GM10248 (cell line): ENCODE results near the gene PIF1.

Experiments used
- CTCF ChIA-PET: fragments of 300-600 bp; sonication (Branson Sonifier 250); formaldehyde crosslinking; extraction: SDS; loops from one replicate; lab custom pipeline; 2021; ENCODE audit warnings: antibody characterized with exemption; lab: Yijun Ruan, JAX
- POLR2A ChIA-PET: fragments of 350-650 bp; sonication (Branson Sonifier 250); formaldehyde crosslinking; extraction: SDS; loops from one replicate; lab custom pipeline; 2020; ENCODE audit warnings: antibody characterized with exemption; lab: Yijun Ruan, JAX
- DNase-seq: peaks from one replicate; pipeline ENCODE4 v3.0.0; 2012; ENCODE audit errors: extremely low spot score
- TF ChIP-seq, protein P1 (sequence below): IDR thresholded peaks from 2 replicates; pipeline ENCODE4 v1.5.1; 2012; ENCODE audit warnings: mild to moderate bottlenecking, low read depth; ENCODE audit errors: extremely low read depth, missing control alignments, control extremely low read depth

Gene PIF1

DNA sequence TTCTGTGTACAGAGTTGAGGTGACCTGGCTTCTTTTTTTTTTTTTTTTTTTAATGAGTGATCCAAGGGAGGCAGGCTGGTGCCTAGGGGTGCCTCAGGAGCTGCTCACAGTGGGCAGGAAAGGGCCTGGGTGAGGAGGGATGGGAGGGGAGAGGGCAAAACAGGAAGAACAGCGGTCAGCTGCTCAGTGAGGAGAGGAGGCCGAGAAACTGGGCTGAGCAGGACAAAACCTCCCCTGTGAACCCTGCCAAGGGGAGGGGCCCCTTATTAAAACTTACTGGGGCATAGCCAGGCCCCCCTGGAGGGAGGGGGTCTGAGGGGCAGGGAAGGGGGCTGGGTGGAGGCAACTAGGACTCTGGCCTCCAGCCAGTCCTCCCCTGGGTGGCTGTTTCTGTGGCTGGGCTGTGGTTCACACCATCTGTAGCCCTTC, 19.8 kb upstream of the PIF1 start:
- TF ChIP-seq, protein P1, sequence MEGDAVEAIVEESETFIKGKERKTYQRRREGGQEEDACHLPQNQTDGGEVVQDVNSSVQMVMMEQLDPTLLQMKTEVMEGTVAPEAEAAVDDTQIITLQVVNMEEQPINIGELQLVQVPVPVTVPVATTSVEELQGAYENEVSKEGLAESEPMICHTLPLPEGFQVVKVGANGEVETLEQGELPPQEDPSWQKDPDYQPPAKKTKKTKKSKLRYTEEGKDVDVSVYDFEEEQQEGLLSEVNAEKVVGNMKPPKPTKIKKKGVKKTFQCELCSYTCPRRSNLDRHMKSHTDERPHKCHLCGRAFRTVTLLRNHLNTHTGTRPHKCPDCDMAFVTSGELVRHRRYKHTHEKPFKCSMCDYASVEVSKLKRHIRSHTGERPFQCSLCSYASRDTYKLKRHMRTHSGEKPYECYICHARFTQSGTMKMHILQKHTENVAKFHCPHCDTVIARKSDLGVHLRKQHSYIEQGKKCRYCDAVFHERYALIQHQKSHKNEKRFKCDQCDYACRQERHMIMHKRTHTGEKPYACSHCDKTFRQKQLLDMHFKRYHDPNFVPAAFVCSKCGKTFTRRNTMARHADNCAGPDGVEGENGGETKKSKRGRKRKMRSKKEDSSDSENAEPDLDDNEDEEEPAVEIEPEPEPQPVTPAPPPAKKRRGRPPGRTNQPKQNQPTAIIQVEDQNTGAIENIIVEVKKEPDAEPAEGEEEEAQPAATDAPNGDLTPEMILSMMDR, result no peak
- no peak for DNase-seq
- POLR2A ChIA-PET, result interaction anchor here (0.6 to 3.2 kb wide), 6 partner anchors 23 to 84 kb away, joined by 3 to 24 read pairs (median 3); no protein-coding TSS in a partner anchor
- CTCF ChIA-PET, result interaction anchor here (1.5 to 6.0 kb wide), 5 partner anchors 10 to 61 kb away, joined by 5 to 32 read pairs (median 6); no protein-coding TSS in a partner anchor

DNA sequence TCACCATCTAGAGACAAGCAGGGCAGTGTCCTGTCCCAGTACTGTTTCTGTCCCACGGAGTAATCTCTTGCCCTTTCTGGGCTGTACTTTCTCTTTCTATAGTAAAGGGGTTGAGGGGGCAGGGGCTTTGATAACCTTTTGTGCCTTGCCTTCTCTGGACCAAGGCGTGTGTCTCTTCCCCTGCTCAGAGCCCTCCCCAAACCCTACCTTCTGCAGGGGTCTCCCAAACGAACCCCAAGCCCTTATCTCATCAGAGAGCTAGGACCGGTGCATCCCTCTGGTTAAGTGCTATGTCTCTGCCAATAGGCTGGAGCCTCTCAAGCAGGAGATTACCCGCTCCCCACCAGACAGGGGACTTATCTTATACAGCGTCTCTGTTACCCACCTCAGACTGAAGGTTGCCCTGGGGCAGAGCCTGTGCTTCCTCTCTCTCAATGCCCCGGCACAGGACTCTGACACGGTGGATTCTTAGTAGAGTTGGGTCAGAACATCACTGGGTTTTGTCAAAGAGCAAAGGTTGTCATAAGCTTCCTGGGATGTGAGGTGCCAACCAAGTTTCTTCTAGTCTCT, 19.2 kb upstream of the PIF1 start:
- ChIA-PET POLR2A (interaction anchor here (0.7 to 3.2 kb wide), 4 partner anchors 20 to 49 kb away, joined by 3 to 24 read pairs (median 3); no protein-coding TSS in a partner anchor), CTCF (interaction anchor here (0.9 to 6.0 kb wide), 7 partner anchors 9 to 62 kb away, joined by 3 to 32 read pairs (median 6); no protein-coding TSS in a partner anchor)
- no peak for DNase-seq
- TF ChIP-seq, protein P1, result no peak

DNA sequence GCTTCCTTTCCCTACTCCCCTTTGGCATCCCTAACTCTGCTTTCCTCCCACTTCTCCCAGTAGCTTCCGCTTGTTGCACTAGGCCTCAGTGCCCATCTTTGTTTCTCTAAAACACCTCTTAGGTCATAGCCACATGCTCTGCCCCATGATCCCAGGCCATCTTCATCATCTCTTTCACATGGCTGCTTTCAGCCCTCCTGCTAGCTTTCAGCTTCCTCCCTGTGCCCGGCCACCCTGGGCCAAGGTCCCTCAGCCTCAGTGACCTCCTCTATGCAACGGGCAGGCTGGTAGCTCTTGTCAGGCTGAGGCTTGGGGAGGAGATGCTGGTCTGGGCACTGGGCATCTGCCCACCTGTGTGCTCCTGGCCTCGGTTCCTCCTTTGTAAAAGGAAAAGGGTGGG, 18.5 kb upstream of the PIF1 start:
- ChIA-PET CTCF (interaction anchor here (0.9 to 6.0 kb wide), 7 partner anchors 8 to 63 kb away, joined by 3 to 32 read pairs (median 4); no protein-coding TSS in a partner anchor), POLR2A (interaction anchor here (0.7 to 3.2 kb wide), 4 partner anchors 19 to 243 kb away, joined by 3 to 24 read pairs (median 7); no protein-coding TSS in a partner anchor)
- TF ChIP-seq, protein P1, result no peak
- no peak for DNase-seq

DNA sequence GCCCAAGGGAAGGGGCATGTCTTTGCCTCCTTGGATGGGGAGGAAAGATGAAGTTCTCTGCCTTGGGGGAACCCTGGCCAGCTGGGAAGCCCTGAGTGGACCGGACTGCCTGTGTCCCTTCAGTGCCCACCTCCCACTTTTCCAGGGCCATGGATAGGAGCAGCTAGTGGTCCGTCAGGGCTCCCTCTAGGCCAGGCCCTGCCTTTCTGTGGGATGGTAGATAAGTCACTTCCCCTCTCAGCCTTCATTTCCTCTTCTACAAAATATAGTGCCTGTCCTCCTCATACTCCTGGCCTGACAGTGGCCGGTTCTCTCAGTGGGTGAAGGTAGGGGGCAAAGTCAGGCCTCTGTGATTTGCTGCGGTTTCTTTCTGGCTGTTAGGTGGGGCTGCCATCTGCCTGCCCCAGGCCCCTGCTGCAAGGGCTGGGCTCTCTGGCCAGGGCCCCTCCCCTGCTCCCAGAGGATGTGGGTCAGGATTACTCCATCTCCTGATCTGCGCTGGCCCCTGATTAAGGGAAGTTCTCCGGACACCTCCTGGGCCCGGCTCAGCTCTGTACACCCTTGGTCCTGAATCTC, 17.6 kb upstream of the PIF1 start:
- TF ChIP-seq, protein P1, result no peak
- POLR2A ChIA-PET, result interaction anchor here (0.6 to 3.2 kb wide), 5 partner anchors 19 to 244 kb away, joined by 3 to 24 read pairs (median 6); no protein-coding TSS in a partner anchor
- CTCF ChIA-PET, result interaction anchor here (0.7 to 6.0 kb wide), 6 partner anchors 7 to 51 kb away, joined by 3 to 32 read pairs (median 4); no protein-coding TSS in a partner anchor
- no peak for DNase-seq

DNA sequence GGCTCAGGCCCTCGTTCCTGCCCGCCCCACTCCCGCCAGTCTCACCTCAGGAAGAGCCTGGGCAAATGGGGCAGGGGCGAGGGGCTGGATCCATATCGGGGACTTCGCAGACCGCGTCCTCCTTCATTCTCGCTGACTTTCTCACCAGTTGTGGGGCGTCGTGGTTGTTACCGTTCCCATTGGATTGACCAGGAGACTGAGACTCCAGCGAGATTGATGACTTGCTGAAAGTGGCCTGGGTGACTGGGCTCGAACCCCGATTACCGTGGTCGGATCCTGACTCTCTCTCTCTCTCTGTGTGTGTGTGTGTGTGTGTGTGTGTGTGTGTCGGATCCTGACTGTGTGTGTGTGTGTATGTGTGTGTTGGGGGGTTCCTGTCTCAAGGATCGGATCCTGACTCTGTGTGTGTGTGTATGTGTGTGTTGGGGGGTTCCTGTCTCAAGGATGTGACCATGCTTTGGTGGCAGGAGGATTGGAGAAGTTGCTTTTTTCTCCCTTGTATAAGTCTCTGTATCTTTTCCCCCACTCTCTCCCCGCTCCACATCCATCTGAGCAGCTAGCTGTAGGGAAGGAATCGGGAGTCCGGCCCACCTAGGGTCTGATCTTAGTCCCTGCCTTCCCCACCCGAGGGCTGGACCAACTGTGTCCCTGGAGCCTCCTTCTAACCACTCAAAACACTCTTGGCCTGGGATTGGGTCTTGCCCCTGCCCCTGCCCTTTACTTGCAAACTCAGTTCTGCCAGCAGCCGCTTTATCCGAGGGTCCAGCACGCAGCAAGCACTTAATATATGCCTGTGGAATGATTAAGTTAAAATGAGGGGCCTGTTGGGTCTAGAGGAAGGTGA, 16.9 kb upstream of the PIF1 start:
- TF ChIP-seq, protein P1, result no peak
- CTCF ChIA-PET, result interaction anchor here (0.7 kb wide), 1 partner anchor 22 kb away, joined by 3 read pairs; no protein-coding TSS in a partner anchor
- POLR2A ChIA-PET, result no interaction called here
- no peak for DNase-seq
